Kidney epithelial cell (primary cell): ENCODE measurements around the gene PCSK2. TPM values are rescaled to one million over a fixed set of nuclear protein-coding genes. Genes with fewer than 3 reads are reported as not detected.

Experiments
- DNase-seq: peaks from one replicate; pipeline ENCODE4 v3.0.0-alpha.2; 2010; ENCODE audit warnings: low read depth
- H3K27me3 ChIP-seq: 2 replicates; pipeline ENCODE4 v1.6.0; 2011; ENCODE audit warnings: low read length; ENCODE audit not compliant: control insufficient read depth, insufficient read depth
- H3K36me3 ChIP-seq: 2 replicates; pipeline ENCODE4 v1.5.1; 2011; ENCODE audit warnings: low read length; ENCODE audit not compliant: control insufficient read depth, insufficient read depth
- H3K4me3 ChIP-seq: 2 replicates; pipeline ENCODE4 v1.5.1; 2011; ENCODE audit warnings: low read depth, mild to moderate bottlenecking, control low read depth, low read length
- CTCF ChIP-seq: IDR thresholded peaks from 2 replicates; pipeline ENCODE4 v1.5.1; 2011; ENCODE audit warnings: mild to moderate bottlenecking, moderate library complexity, low read length, control low read depth, inconsistent platforms; ENCODE audit not compliant: insufficient read depth, poor library complexity, severe bottlenecking
- total RNA-seq: library from RNA; depleted of rRNA; stranded (reverse); fragments of >200 nt; gene quantifications from 2 replicates; pipeline ENCODE4 v1.2.3, GENCODE V29; 2015

Gene PCSK2
- total RNA-seq, 1 donor from 2014 or later = 0.04 TPM

GRCh38 chr20:17343656-17344452 is 117.0 kb downstream of the PCSK2 start:
- no peak for DNase-seq
- H3K27me3 ChIP-seq = no peaks in the 10 kb centered on the region
- no peak overlapping the region for H3K4me3 ChIP-seq

GRCh38 chr20:17344790-17345189 is 118.0 kb downstream of the PCSK2 start:
- no peak for DNase-seq
- H3K27me3 ChIP-seq = no peaks in the 10 kb centered on the region
- no peaks in the 10 kb centered on the region for H3K36me3 ChIP-seq
- no peak for TF ChIP-seq CTCF
- H3K4me3 ChIP-seq = no peak overlapping the region

More at GRCh38 chr20:17343656-17344452, 117.0 kb downstream of the PCSK2 start:
- TF ChIP-seq CTCF = no peak
- no peaks in the 10 kb centered on the region for H3K36me3 ChIP-seq

- TF ChIP-seq CTCF = no peak
- H3K27me3 ChIP-seq = no peaks in the 10 kb centered on the region
- no peaks in the 10 kb centered on the region for H3K36me3 ChIP-seq
- no peak overlapping the region for H3K4me3 ChIP-seq
- DNase-seq = no peak
Observed at GRCh38 chr20:17345321-17345720, 118.5 kb downstream of the PCSK2 start.

GRCh38 chr20:17350321-17350720 is 123.5 kb downstream of the PCSK2 start:
- Histone ChIP-seq H3K27me3 (no peaks in the 10 kb centered on the region), H3K4me3 (no peak overlapping the region), H3K36me3 (no peaks in the 10 kb centered on the region)
- no peak for DNase-seq
- no peak for TF ChIP-seq CTCF

- DNase-seq = no peak
- Histone ChIP-seq H3K36me3 (no peaks in the 10 kb centered on the region), H3K27me3 (no peaks in the 10 kb centered on the region), H3K4me3 (no peak overlapping the region)
- TF ChIP-seq CTCF = no peak
Observed at GRCh38 chr20:17357238-17357637, 130.4 kb downstream of the PCSK2 start.

- Histone ChIP-seq H3K27me3 (no peaks in the 10 kb centered on the region), H3K36me3 (no peaks in the 10 kb centered on the region), H3K4me3 (no peak overlapping the region)
- no peak for TF ChIP-seq CTCF
- DNase-seq = no peak
Observed at GRCh38 chr20:17358854-17359253, 132.0 kb downstream of the PCSK2 start.
